ENCODE results near the gene CD248.

DNA sequence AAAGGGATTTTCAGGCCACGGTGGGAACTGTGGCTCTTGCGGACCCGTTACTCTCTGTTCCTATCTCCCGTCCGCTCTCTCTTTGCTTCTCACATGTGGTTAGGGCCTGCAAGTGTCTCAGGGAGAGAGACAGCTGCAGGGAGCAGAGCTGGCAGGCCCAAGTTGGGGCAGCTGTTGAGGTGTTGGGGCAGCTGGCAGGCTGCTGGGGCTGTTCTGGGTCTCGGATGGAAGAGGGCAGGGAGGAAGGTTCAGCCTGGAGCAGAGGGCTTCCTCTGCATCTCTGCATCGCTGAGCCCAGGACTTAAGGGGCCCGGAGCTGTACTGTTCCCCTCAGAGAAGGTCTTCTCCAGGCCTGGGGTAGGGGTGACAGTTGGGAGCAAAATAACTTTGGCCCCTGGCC lies 41.4 kb downstream of the CD248 start:
- TF ChIP-seq, protein P1, sequence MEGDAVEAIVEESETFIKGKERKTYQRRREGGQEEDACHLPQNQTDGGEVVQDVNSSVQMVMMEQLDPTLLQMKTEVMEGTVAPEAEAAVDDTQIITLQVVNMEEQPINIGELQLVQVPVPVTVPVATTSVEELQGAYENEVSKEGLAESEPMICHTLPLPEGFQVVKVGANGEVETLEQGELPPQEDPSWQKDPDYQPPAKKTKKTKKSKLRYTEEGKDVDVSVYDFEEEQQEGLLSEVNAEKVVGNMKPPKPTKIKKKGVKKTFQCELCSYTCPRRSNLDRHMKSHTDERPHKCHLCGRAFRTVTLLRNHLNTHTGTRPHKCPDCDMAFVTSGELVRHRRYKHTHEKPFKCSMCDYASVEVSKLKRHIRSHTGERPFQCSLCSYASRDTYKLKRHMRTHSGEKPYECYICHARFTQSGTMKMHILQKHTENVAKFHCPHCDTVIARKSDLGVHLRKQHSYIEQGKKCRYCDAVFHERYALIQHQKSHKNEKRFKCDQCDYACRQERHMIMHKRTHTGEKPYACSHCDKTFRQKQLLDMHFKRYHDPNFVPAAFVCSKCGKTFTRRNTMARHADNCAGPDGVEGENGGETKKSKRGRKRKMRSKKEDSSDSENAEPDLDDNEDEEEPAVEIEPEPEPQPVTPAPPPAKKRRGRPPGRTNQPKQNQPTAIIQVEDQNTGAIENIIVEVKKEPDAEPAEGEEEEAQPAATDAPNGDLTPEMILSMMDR (IDR thresholded peaks at IDR 0.05): no peak
- TF ChIP-seq POLR2A (IDR thresholded peaks at IDR 0.05): no peak
